Heart left ventricle (tissue), 16 donors: ENCODE results near the gene CACNG8. TPM values are rescaled to one million over a fixed set of nuclear protein-coding genes. Genes with fewer than 3 reads are reported as not detected.

Experiments
- ATAC-seq, 4 donors: fragments of 200-7000 bp; cut with Tn5 transposase; one replicate each; pipeline ENCODE4 v1.9.1; 2020 to 2022; ENCODE audit warnings: moderate library complexity in 4 of 4, mild to moderate bottlenecking in 3 of 4, moderate number of reproducible peaks in 1 of 4
- DNase-seq, 5 donors: peaks; one replicate each; pipeline ENCODE4 v3.0.0-alpha.2; 2020
- H3K27ac ChIP-seq, 12 donors: fragments of 200-600 bp; sonication (generic) in 4 of 12; one replicate each; pipeline versions ENCODE4 v1.5.0 to v1.8.0; 2016 to 2022; ENCODE audit warnings: mild to moderate bottlenecking in 2 of 12
- H3K27me3 ChIP-seq, 9 donors: fragments of 200-600 bp; sonication (generic) in 2 of 9; one replicate each; pipeline versions ENCODE4 v1.5.1 to v1.8.0; 2016 to 2022; ENCODE audit warnings: mild to moderate bottlenecking in 3 of 9
- H3K36me3 ChIP-seq, 9 donors: fragments of 200-600 bp; sonication (generic) in 2 of 9; one replicate each; pipeline versions ENCODE4 v1.5.0 to v1.8.0; 2018 to 2022; ENCODE audit warnings: mild to moderate bottlenecking in 2 of 9
- H3K4me1 ChIP-seq, 12 donors: fragments of 200-600 bp; sonication (generic) in 4 of 12; one replicate each; pipeline versions ENCODE4 v1.5.0 to v1.8.0; 2016 to 2022; ENCODE audit warnings: mild to moderate bottlenecking in 3 of 12
- H3K4me3 ChIP-seq, 12 donors: fragments of 200-600 bp; sonication (generic) in 4 of 12; one replicate each; pipeline versions ENCODE4 v1.5.0 to v1.8.0; 2017 to 2022; ENCODE audit warnings: mild to moderate bottlenecking in 9 of 12, moderate library complexity in 4 of 12
- H3K9me3 ChIP-seq, 12 donors: fragments of 200-600 bp; sonication (generic) in 4 of 12; one replicate each; pipeline versions ENCODE4 v1.5.0 to v1.8.0; 2016 to 2022; ENCODE audit warnings: mild to moderate bottlenecking in 1 of 12
- CTCF ChIP-seq, 12 donors: fragments of 200-600 bp; sonication (generic) in 4 of 12; IDR thresholded peaks; one replicate each; pipeline versions ENCODE4 v1.5.0 to v1.8.0; 2018 to 2022; ENCODE audit warnings: antibody characterized with exemption in 12 of 12, mild to moderate bottlenecking in 5 of 12
- POLR2A ChIP-seq, 2 donors: fragments of 450-650 bp; IDR thresholded peaks; one replicate each; pipeline ENCODE4 v1.6.1; 2017; ENCODE audit warnings: antibody characterized with exemption in 2 of 2, mild to moderate bottlenecking in 2 of 2, moderate library complexity in 2 of 2
- WGBS, 4 donors: extraction: QIAGEN DNeasy Blood & Tissue Kit in 2 of 4; methylation state at CpG; one replicate each; pipeline versions ENCODE4 v1.1.5 to v1.1.7; 2013 to 2018; 5-methylcytosine and 5-hydroxymethylcytosine counted together
- intact Hi-C, 10 donors: fragments of 100-400 bp; cut with DNase I; formaldehyde crosslinking; loops; one replicate each; pipeline versions ENCODE4 v1.11.1 to v1.14.2; 2022
- polyA plus RNA-seq, 2 donors: library from polyadenylated mRNA; stranded (reverse); fragments of 200-250 nt; gene quantifications; one replicate each; pipeline ENCODE4 v1.2.3, GENCODE V29; 2013
- total RNA-seq, 9 donors: library from RNA; depleted of rRNA in 2 of 9; stranded (reverse); fragments of >200 nt in 2 of 9; fragmentation: NEBNext Ultra II Directional in 3 of 9; extraction: Animal tissue kit (Norgen Biotek cat#: 25700) in 3 of 9; gene quantifications; one replicate each; pipeline versions ENCODE4 v1.1.0 to v1.2.4, GENCODE V29; 2016 to 2023
- donor health status: ischemic (EF 13 %, LVEDD 7.1; RV severe dilation, severe dysfunction).
- donor health status: healthy with polysubstance abuse.
- donor health status: DM: no; HTN: yes; CAD: no.
- donor health status: DM: no; HTN: no; CAD: no.
- donor health status: ischemic (EF 25% LVEDD 6.9; RV normal size, moderate dysfunction).
- donor health status: ischemic (EF 25% LVEDD 5.7; RV mildly dilated, moderate dysfunction).
- donor health status: healthy.
- donor health status: DM: yes; HTN: yes; CAD: no.
- donor health status: ischemic (EF 35%, LVEDD 5.7; RV mildly dilated, moderate dysfunction).
- donor health status: nonischemic (EF 11% LVEDD 7.7; RV severe dilation, severe dysfunction).
- donor health status: DM: yes; HTN: yes; CAD: no.
- donor health status: PGD.
- donor health status: ischemic (EF 29% LVEDD 5.4; RV normal size, mild dysfunction).
- donor health status: nonischemic (EF 23%, LVEDD 6.1; RV moderate dilation, normal function).

The CACNG8 gene
- total and polyA plus RNA-seq, 11 donors, result 0.02 to 0.22 (median 0.10) TPM; not detected in 4

GRCh38 chr19:54029301-54029700 lies 66.6 kb downstream of the CACNG8 start:
- TF ChIP-seq CTCF (IDR thresholded peaks at IDR 0.05) (no peak), POLR2A (IDR thresholded peaks at IDR 0.05) (no peak)
- no peak for ATAC-seq
- H3K9me3 ChIP-seq, result no peaks in the 10 kb centered on the region
- DNase-seq, result no peak
- intact Hi-C loops, result loop anchor here in 7 of 10 donors (2.0 to 10.0 kb wide), 6 partner anchors 188 to 237 kb away; no protein-coding TSS in a partner anchor
- H3K4me3 ChIP-seq, result no peak overlapping the region
- peaks cover 0 to 31% (median 8%) of the 10 kb centered on the region in 9 donors for H3K27me3 ChIP-seq
- 74 to 81% (median 77%) methylated on average over 3 of the region's 3 CpGs for WGBS, 4 donors
- H3K4me1 ChIP-seq, result peaks cover 0 to 8% (median 0%) of the 10 kb centered on the region in 12 donors
- no peak overlapping the region for H3K27ac ChIP-seq
- no peaks in the 10 kb centered on the region for H3K36me3 ChIP-seq

GRCh38 chr19:54029930-54030490 lies 67.3 kb downstream of the CACNG8 start:
- Histone ChIP-seq H3K27ac (no peak overlapping the region), H3K4me3 (no peak overlapping the region), H3K4me1 (peaks cover 0 to 6% (median 0%) of the 10 kb centered on the region in 12 donors), H3K27me3 (peaks cover 0 to 31% (median 4%) of the 10 kb centered on the region in 9 donors), H3K36me3 (no peaks in the 10 kb centered on the region), H3K9me3 (no peaks in the 10 kb centered on the region)
- intact Hi-C loops, result loop anchor here in 7 of 10 donors (2.0 to 10.0 kb wide), 6 partner anchors 189 to 238 kb away; no protein-coding TSS in a partner anchor
- TF ChIP-seq POLR2A (IDR thresholded peaks at IDR 0.05) (no peak), CTCF (IDR thresholded peaks at IDR 0.05) (peak; percentile 25 to 59 (median 52))
- DNase-seq (peak in 3 of 5 donors; percentile 25 to 55 (median 50)), ATAC-seq (peak in 1 of 4 donors; percentile 44)
- WGBS, 4 donors, result 36 to 41% (median 39%) methylated on average over 9 of the region's 9 CpGs

- no peak for TF ChIP-seq POLR2A (IDR thresholded peaks at IDR 0.05)
- peak in 4 of 12 donors; percentile 28 to 44 (median 36) for TF ChIP-seq CTCF (IDR thresholded peaks at IDR 0.05)
- peak overlapping the region in 6 of 12 donors; percentile 16 to 37 (median 31) for H3K4me3 ChIP-seq
- peaks cover 0 to 6% (median 0%) of the 10 kb centered on the region in 12 donors for H3K4me1 ChIP-seq
- H3K36me3 ChIP-seq, result no peaks in the 10 kb centered on the region
- no peaks in the 10 kb centered on the region for H3K9me3 ChIP-seq
- DNase-seq, result no peak
- H3K27me3 ChIP-seq, result peaks cover 0 to 31% (median 4%) of the 10 kb centered on the region in 9 donors
- 34 to 45% (median 43%) methylated on average over 13 of the region's 13 CpGs for WGBS, 4 donors
- intact Hi-C loops, result loop anchor here in 1 of 10 donors (2.0 kb wide), 1 partner anchor 190 kb away; no protein-coding TSS in a partner anchor
- no peak for ATAC-seq
- no peak overlapping the region for H3K27ac ChIP-seq
These were observed 68.3 kb downstream of the CACNG8 start for GRCh38 chr19:54030895-54031586.
